Subcutaneous adipose tissue (tissue), 4 donors: ENCODE data around the gene ZNF805. TPM values are rescaled to one million over a fixed set of nuclear protein-coding genes. Genes with fewer than 3 reads are reported as not detected.

ENCODE experiments used
- total RNA-seq, 4 donors: library from RNA; depleted of rRNA; stranded (reverse); fragments of >200 nt; gene quantifications; one replicate each; pipeline ENCODE4 v1.1.0, GENCODE V29; 2016
- TF ChIP-seq, protein P1 (sequence below): fragments of 450-650 bp; IDR thresholded peaks from one replicate; pipeline ENCODE4 v1.5.1; 2016; ENCODE audit warnings: low read depth, mild to moderate bottlenecking, control low read depth, antibody characterized with exemption, moderate library complexity

The ZNF805 gene
- total RNA-seq, 4 donors from 2014 or later: 14.6 to 22.6 (median 17.3) TPM

- TF ChIP-seq, protein P1, sequence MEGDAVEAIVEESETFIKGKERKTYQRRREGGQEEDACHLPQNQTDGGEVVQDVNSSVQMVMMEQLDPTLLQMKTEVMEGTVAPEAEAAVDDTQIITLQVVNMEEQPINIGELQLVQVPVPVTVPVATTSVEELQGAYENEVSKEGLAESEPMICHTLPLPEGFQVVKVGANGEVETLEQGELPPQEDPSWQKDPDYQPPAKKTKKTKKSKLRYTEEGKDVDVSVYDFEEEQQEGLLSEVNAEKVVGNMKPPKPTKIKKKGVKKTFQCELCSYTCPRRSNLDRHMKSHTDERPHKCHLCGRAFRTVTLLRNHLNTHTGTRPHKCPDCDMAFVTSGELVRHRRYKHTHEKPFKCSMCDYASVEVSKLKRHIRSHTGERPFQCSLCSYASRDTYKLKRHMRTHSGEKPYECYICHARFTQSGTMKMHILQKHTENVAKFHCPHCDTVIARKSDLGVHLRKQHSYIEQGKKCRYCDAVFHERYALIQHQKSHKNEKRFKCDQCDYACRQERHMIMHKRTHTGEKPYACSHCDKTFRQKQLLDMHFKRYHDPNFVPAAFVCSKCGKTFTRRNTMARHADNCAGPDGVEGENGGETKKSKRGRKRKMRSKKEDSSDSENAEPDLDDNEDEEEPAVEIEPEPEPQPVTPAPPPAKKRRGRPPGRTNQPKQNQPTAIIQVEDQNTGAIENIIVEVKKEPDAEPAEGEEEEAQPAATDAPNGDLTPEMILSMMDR: no peak
These were observed 12.9 kb upstream of the ZNF805 start for GRCh38 chr19:57227502-57227901.

GRCh38 chr19:57231686-57232085 lies 8.7 kb upstream of the ZNF805 start:
- TF ChIP-seq, protein P1: no peak

GRCh38 chr19:57233207-57233606 lies 7.2 kb upstream of the ZNF805 start:
- TF ChIP-seq, protein P1: no peak

GRCh38 chr19:57239982-57240310 lies 486 bp upstream of the ZNF805 start:
- TF ChIP-seq, protein P1: no peak

DNA sequence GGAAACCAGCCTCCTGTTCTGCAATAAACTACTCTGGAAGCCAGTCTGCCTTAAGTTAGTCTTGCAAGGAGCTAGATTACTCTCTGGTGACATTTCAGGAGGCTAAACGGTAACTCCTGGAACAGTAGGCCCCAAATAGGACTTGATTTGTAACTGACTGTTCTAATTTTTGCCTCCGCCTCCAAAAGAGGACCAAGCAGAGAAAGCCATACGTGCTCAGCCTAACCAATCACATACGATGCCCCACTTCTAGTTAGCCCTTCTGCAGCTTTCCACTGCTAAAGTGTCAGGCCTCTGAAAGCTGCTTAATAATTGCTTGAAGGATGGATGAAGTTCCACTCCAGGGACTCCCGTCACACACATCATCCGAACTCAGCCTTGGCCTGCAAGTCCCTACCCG lies 744 bp downstream of the ZNF805 start:
- TF ChIP-seq, protein P1: no peak

GRCh38 chr19:57242821-57243220 lies 2.4 kb downstream of the ZNF805 start:
- TF ChIP-seq, protein P1: no peak

GRCh38 chr19:57244513-57244912 lies 4.1 kb downstream of the ZNF805 start:
- TF ChIP-seq, protein P1: no peak
